ENCODE measurements around the gene MYO15A.

DNA sequence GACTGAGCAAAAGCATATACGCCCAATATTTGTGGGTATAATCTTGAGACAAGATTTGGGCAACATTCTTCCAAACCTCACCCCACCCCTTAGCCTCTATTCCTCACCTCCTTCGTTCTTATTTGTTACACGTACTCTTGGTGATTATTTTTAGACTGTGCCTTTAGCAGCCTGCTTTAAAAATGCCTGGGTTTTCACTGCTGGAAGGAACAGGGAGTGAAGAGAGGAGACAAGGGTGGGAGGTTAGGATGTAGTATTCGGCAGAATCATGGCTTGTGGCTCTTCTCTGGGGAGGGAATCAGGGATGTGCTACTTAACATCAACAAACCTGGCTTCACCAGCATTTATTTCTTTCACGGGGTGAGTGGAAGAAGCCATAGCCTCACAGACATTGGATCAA is 86.7 kb downstream of the MYO15A start:
- TF ChIP-seq, protein P1, sequence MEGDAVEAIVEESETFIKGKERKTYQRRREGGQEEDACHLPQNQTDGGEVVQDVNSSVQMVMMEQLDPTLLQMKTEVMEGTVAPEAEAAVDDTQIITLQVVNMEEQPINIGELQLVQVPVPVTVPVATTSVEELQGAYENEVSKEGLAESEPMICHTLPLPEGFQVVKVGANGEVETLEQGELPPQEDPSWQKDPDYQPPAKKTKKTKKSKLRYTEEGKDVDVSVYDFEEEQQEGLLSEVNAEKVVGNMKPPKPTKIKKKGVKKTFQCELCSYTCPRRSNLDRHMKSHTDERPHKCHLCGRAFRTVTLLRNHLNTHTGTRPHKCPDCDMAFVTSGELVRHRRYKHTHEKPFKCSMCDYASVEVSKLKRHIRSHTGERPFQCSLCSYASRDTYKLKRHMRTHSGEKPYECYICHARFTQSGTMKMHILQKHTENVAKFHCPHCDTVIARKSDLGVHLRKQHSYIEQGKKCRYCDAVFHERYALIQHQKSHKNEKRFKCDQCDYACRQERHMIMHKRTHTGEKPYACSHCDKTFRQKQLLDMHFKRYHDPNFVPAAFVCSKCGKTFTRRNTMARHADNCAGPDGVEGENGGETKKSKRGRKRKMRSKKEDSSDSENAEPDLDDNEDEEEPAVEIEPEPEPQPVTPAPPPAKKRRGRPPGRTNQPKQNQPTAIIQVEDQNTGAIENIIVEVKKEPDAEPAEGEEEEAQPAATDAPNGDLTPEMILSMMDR (IDR thresholded peaks at IDR 0.05; ENCODE audit: low read length) = no peak
- no peak for TF ChIP-seq EZH2 (optimal IDR thresholded peaks at IDR 0.05; ENCODE audit: low read depth, low read length)
